ENCODE data around the gene DKK2. TPM values are rescaled to one million over a fixed set of nuclear protein-coding genes. Genes with fewer than 3 reads are reported as not detected.

Gene DKK2
- total RNA-seq, 1 donor from 2014 or later, result 10.3 TPM

DNA sequence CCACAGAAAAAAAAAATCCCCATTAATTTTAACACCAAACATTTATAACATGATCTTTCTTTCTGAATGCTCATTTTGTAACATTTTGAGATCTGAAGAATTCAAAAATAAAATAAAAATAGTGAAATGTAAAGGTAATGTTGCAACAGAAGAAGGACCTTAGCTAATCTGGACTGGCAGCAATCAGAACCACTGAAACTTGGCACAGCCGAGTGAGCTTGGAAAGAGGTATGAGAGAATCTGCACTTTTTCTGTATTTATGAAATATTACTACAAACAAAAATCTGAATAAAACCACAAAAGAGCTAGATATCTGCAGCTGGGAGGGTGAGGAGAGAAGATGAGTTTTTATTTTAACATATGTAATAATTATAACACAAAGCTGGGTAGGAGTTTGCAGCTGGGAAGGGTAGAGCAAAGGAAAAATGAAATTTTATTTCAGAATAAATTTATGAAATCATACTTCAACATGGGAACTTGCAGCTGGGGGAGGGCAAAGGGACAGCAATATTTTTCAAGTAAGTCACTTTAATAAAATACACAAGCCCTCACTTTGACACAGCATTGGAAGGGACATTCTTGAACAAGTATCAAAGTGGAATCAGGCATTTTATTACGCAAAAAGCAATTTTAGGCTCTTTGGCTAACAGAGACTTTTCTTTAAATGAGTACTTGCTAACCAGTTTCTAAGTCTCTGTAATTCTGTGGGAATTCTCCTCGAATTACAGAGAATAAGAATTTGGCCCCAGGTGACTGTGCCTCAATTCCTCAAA, 26.7 kb downstream of the DKK2 start:
- Histone ChIP-seq H3K4me3 (no peak overlapping the region), H3K4me1 (no peaks in the 10 kb centered on the region), H3K27me3 (no peaks in the 10 kb centered on the region), H3K9me3 (no peaks in the 10 kb centered on the region), H3K36me3 (no peaks in the 10 kb centered on the region), H3K27ac (no peak overlapping the region)
- intact Hi-C loops (cut with DNase I), result no loop called here
- no peak for DNase-seq (ENCODE audit: low spot score in 2 of 2)
- TF ChIP-seq, protein P1, sequence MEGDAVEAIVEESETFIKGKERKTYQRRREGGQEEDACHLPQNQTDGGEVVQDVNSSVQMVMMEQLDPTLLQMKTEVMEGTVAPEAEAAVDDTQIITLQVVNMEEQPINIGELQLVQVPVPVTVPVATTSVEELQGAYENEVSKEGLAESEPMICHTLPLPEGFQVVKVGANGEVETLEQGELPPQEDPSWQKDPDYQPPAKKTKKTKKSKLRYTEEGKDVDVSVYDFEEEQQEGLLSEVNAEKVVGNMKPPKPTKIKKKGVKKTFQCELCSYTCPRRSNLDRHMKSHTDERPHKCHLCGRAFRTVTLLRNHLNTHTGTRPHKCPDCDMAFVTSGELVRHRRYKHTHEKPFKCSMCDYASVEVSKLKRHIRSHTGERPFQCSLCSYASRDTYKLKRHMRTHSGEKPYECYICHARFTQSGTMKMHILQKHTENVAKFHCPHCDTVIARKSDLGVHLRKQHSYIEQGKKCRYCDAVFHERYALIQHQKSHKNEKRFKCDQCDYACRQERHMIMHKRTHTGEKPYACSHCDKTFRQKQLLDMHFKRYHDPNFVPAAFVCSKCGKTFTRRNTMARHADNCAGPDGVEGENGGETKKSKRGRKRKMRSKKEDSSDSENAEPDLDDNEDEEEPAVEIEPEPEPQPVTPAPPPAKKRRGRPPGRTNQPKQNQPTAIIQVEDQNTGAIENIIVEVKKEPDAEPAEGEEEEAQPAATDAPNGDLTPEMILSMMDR (IDR thresholded peaks at IDR 0.05), result no peak

DNA sequence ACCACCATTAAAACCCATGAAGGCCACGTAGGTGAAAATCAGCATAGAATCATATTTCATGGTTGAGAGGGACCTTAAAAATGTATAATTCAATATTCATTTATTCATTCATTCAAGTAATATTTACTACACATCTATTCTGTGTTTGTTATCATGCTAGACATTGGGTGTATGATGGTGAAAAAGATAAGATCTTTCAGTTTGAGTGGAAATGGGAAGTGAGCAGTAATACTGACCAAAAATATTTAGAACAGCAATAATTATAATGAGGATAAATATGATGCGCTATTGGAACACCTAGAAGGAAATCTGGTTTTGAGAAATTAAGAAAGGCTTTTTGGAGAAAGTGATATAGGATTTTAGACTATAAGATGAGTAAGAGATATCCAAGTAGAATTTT, 28.0 kb downstream of the DKK2 start:
- no peaks in the 10 kb centered on the region for H3K27me3 ChIP-seq
- TF ChIP-seq, protein P1 (IDR thresholded peaks at IDR 0.05), result no peak
- H3K4me1 ChIP-seq, result no peaks in the 10 kb centered on the region
- intact Hi-C loops (cut with DNase I), result no loop called here
- no peaks in the 10 kb centered on the region for H3K36me3 ChIP-seq
- no peak overlapping the region for H3K4me3 ChIP-seq
- no peak for DNase-seq (ENCODE audit: low spot score in 2 of 2)
- H3K9me3 ChIP-seq, result no peaks in the 10 kb centered on the region
- H3K27ac ChIP-seq, result no peak overlapping the region

DNA sequence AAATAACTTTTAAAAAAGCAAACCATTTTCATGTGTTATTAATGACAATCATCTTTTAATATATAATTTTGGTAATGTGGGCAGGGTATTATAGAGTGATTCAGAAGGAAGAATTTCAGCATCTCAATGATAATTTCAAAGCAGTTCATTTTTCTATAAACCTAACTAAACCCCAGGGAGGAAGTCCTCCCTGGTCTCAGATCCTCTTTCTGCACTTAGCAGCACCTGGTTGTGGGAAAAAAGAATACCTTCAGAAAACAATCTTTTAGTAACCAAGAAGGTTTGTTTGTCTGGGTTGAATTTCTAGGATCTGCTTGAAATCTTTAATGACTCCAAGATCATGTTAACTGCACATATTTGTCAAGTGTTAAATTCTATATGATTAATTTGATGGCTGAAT, 29.9 kb downstream of the DKK2 start:
- Histone ChIP-seq H3K4me3 (no peak overlapping the region), H3K27me3 (no peaks in the 10 kb centered on the region), H3K4me1 (no peaks in the 10 kb centered on the region), H3K9me3 (no peaks in the 10 kb centered on the region), H3K36me3 (no peaks in the 10 kb centered on the region), H3K27ac (no peak overlapping the region)
- TF ChIP-seq, protein P1 (IDR thresholded peaks at IDR 0.05), result no peak
- DNase-seq (ENCODE audit: low spot score in 2 of 2), result no peak
- intact Hi-C loops (cut with DNase I), result no loop called here

DNA sequence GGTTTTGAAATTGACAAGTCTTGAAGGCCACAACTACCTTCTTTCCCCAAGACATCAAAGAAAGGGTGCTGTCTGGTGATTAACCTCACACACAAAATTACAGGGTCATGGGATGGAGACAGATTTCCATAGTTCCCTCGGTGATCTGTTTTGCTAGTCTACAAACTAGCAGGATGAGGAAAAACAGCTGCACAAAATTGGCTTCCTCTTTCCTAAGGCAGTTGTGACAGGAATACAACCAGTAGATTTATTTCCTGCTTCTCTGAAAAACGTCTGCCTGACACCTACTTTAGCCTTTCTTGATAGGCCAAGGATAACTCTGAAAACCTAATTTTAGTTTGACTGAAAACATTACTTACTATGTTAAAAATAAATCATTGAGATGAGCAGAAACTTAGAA, 39.6 kb downstream of the DKK2 start:
- H3K4me3 ChIP-seq, result no peak overlapping the region
- H3K27ac ChIP-seq, result no peak overlapping the region
- TF ChIP-seq, protein P1 (IDR thresholded peaks at IDR 0.05), result no peak
- DNase-seq (ENCODE audit: low spot score in 2 of 2), result no peak
- no peaks in the 10 kb centered on the region for H3K4me1 ChIP-seq
- no peaks in the 10 kb centered on the region for H3K9me3 ChIP-seq
- intact Hi-C loops (cut with DNase I), result no loop called here
- H3K36me3 ChIP-seq, result no peaks in the 10 kb centered on the region
- H3K27me3 ChIP-seq, result no peaks in the 10 kb centered on the region

DNA sequence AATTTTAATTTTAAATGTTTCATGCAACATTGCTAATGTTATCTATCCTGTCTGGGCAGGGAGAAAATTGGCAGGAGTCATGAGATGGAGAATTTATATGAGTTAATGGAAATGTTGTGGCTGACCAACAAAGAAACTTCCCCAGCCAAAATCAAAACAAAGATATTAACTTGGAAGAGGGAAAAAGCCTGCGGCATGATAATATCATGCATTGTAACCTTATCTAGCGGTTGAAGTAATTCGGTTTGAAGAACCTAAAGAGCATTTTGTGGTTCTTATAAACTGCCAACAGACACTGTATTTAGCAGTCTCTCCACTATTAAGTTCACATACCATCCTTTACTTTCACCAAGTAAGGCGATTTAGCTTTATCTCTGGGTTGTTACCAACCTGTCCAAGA, 42.3 kb downstream of the DKK2 start:
- TF ChIP-seq, protein P1 (IDR thresholded peaks at IDR 0.05), result no peak
- intact Hi-C loops (cut with DNase I), result no loop called here
- no peak for DNase-seq (ENCODE audit: low spot score in 2 of 2)
- no peaks in the 10 kb centered on the region for H3K36me3 ChIP-seq
- no peak overlapping the region for H3K27ac ChIP-seq
- H3K4me1 ChIP-seq, result no peaks in the 10 kb centered on the region
- no peaks in the 10 kb centered on the region for H3K9me3 ChIP-seq
- H3K27me3 ChIP-seq, result no peaks in the 10 kb centered on the region
- no peak overlapping the region for H3K4me3 ChIP-seq

All from ascending aorta (tissue), 2 donors.